Measurements from ENCODE around the gene SCN2A. TPM values are rescaled to one million over a fixed set of nuclear protein-coding genes. Genes with fewer than 3 reads are reported as not detected.

The SCN2A gene
- total and polyA plus RNA-seq, 10 of the 15 experiments (the other 5 are each of a cell fraction or from before 2014, with no cell fraction given): 0.01 TPM; not detected in 8

DNA sequence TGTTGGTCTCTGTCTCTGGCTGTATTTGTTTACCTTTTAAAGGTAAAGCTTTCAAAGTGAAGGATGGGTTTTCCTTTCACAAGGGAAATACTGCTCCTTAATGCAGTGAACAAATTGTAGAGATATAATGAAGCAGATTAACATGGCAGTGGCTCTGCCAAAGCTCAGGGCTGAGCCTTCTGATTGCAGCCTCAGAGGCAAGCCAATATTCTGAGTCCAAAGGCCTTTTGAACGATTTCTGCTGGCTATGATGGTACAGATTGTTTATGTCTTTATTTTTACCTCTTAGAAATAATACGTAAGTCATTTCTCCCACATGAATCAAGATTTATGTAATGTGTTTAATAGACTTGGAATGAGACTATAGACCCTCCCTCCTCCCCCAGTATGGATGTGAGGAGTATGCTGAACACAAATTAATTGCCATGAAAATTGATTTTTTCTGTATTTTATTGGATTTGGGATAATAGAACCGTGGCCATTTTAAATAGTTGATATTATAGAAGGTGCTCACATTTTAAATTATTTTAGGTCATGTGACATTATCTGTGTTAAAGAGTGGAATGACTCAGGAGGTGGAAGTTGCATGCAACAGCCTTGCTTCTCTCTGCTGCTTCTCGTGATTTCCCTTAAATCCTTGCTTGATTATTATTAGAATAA, 772 bp downstream of the SCN2A start (continued):
- TF ChIP-seq, protein P1, sequence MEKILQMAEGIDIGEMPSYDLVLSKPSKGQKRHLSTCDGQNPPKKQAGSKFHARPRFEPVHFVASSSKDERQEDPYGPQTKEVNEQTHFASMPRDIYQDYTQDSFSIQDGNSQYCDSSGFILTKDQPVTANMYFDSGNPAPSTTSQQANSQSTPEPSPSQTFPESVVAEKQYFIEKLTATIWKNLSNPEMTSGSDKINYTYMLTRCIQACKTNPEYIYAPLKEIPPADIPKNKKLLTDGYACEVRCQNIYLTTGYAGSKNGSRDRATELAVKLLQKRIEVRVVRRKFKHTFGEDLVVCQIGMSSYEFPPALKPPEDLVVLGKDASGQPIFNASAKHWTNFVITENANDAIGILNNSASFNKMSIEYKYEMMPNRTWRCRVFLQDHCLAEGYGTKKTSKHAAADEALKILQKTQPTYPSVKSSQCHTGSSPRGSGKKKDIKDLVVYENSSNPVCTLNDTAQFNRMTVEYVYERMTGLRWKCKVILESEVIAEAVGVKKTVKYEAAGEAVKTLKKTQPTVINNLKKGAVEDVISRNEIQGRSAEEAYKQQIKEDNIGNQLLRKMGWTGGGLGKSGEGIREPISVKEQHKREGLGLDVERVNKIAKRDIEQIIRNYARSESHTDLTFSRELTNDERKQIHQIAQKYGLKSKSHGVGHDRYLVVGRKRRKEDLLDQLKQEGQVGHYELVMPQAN (conservative IDR thresholded peaks at IDR 0.05): no peak

- H3K36me3 ChIP-seq (ENCODE audit: control insufficient read depth in 2 of 2, insufficient read depth in 2 of 2, low read length in 1 of 2): no peaks in the 10 kb centered on the region
- H3K9ac ChIP-seq (ENCODE audit: control insufficient read depth, insufficient read depth, low read length): no peak overlapping the region
- no peaks in the 10 kb centered on the region for H3K9me3 ChIP-seq (replicated peaks; ENCODE audit: control insufficient read depth, insufficient read depth, low read length)
- in situ Hi-C loops (cut with MboI): no loop called here
- TF ChIP-seq MAX (IDR thresholded peaks at IDR 0.05; ENCODE audit: low read depth, low read length) (no peak), PAX5 (IDR thresholded peaks at IDR 0.05; ENCODE audit: borderline replicate concordance, low read depth, low read length) (no peak), KDM1A (IDR thresholded peaks at IDR 0.05; ENCODE audit: borderline replicate concordance) (no peak), CHD1 (IDR thresholded peaks at IDR 0.05; ENCODE audit: low read depth, low read length) (no peak), ZNF384 (IDR thresholded peaks at IDR 0.05; ENCODE audit: borderline replicate concordance, low read depth, low read length) (no peak), TAF1 (IDR thresholded peaks at IDR 0.05; ENCODE audit: borderline replicate concordance, low read depth, low read length) (no peak), TCF3 (IDR thresholded peaks at IDR 0.05; ENCODE audit: borderline replicate concordance, insufficient read depth, low read depth, low read length) (no peak), GABPA (IDR thresholded peaks at IDR 0.05; ENCODE audit: low read depth) (no peak), HCFC1 (IDR thresholded peaks at IDR 0.05; ENCODE audit: low read length) (no peak), RCOR1 (conservative IDR thresholded peaks at IDR 0.05; ENCODE audit: low read depth, low read length) (no peak)
- TF ChIP-seq, protein P2, sequence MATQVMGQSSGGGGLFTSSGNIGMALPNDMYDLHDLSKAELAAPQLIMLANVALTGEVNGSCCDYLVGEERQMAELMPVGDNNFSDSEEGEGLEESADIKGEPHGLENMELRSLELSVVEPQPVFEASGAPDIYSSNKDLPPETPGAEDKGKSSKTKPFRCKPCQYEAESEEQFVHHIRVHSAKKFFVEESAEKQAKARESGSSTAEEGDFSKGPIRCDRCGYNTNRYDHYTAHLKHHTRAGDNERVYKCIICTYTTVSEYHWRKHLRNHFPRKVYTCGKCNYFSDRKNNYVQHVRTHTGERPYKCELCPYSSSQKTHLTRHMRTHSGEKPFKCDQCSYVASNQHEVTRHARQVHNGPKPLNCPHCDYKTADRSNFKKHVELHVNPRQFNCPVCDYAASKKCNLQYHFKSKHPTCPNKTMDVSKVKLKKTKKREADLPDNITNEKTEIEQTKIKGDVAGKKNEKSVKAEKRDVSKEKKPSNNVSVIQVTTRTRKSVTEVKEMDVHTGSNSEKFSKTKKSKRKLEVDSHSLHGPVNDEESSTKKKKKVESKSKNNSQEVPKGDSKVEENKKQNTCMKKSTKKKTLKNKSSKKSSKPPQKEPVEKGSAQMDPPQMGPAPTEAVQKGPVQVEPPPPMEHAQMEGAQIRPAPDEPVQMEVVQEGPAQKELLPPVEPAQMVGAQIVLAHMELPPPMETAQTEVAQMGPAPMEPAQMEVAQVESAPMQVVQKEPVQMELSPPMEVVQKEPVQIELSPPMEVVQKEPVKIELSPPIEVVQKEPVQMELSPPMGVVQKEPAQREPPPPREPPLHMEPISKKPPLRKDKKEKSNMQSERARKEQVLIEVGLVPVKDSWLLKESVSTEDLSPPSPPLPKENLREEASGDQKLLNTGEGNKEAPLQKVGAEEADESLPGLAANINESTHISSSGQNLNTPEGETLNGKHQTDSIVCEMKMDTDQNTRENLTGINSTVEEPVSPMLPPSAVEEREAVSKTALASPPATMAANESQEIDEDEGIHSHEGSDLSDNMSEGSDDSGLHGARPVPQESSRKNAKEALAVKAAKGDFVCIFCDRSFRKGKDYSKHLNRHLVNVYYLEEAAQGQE (IDR thresholded peaks at IDR 0.05; ENCODE audit: low read depth, low read length): no peak
- TF ChIP-seq, protein P3, sequence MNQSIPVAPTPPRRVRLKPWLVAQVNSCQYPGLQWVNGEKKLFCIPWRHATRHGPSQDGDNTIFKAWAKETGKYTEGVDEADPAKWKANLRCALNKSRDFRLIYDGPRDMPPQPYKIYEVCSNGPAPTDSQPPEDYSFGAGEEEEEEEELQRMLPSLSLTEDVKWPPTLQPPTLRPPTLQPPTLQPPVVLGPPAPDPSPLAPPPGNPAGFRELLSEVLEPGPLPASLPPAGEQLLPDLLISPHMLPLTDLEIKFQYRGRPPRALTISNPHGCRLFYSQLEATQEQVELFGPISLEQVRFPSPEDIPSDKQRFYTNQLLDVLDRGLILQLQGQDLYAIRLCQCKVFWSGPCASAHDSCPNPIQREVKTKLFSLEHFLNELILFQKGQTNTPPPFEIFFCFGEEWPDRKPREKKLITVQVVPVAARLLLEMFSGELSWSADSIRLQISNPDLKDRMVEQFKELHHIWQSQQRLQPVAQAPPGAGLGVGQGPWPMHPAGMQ (IDR thresholded peaks at IDR 0.05; ENCODE audit: borderline replicate concordance): no peak
- H3K27ac ChIP-seq (ENCODE audit: control insufficient read depth, insufficient read depth): no peak overlapping the region
- DNase-seq (ENCODE audit: low read depth, low spot score): no peak
- POLR2A ChIA-PET: no interaction called here
- H4K20me1 ChIP-seq (ENCODE audit: control insufficient read depth, insufficient read depth): no peaks in the 10 kb centered on the region
- no peak for ATAC-seq
- H2AFZ ChIP-seq (ENCODE audit: control insufficient read depth, low read depth, low read length): no peak overlapping the region
- RAD21 ChIA-PET (ENCODE audit: unreplicated experiment): no interaction called here
- no peaks in the 10 kb centered on the region for H3K79me2 ChIP-seq (ENCODE audit: control insufficient read depth, insufficient read depth, low read length)
- CTCF ChIA-PET: interaction anchor here (0.8 to 2.5 kb wide), 2 partner anchors 43 to 634 kb away, joined by 3 to 10 read pairs; no protein-coding TSS in a partner anchor
- H3K4me1 ChIP-seq (ENCODE audit: control insufficient read depth, insufficient read depth, low read length): no peaks in the 10 kb centered on the region
- intact Hi-C loops (cut with micrococcal nuclease; ENCODE audit: unreplicated experiment): no loop called here
- FAIRE-seq: no peak
- no peak overlapping the region for H3K4me2 ChIP-seq (ENCODE audit: control insufficient read depth, insufficient read depth)
- H3K4me3 ChIP-seq: no peak overlapping the region
- 5% methylated on average over 2 of the region's 2 CpGs for WGBS (ENCODE audit: insufficient coverage, insufficient replicate concordance, low lambda C conversion rate, missing lambda C conversion rate)
- SMC1A ChIA-PET (ENCODE audit: uncharacterized antibody, unreplicated experiment): interaction anchor here (0.8 to 3.0 kb wide), 2 partner anchors 33 to 634 kb away, joined by 3 to 7 read pairs; no protein-coding TSS in a partner anchor
- H3K27me3 ChIP-seq (replicated peaks in 1 of 2; ENCODE audit: control insufficient read depth in 2 of 2, insufficient read depth in 2 of 2, low read length in 1 of 2): no peaks in the 10 kb centered on the region
- BruUV-seq (replicated peaks): no TSS peak
Observed at GRCh38 chr2:165240916-165241315, 1.7 kb downstream of the SCN2A start.
